ENCODE data around the gene KLK5.
"Not testable (repeated sequence)": the region's sequence is repeated elsewhere in the genome, so short reads cannot be mapped to it uniquely, and the experiment has no call there.

Gene KLK5

GRCh38 chr19:50952910-50953309 lies at the start of gene KLK5:
Gene KLK5 (minus strand): TSS chr19:50953038. CDS start chr19:50952657, 381 bp downstream.
- no peak for DNase-seq

GRCh38 chr19:51002089-51002532 lies 49.3 kb upstream of the KLK5 start:
- DNase-seq = no peak

GRCh38 chr19:51001515-51001914 lies 48.7 kb upstream of the KLK5 start, which contains the start of gene KLK8:
Gene KLK8 (minus strand): TSS chr19:51001604. CDS start chr19:51001167, 437 bp downstream.
- no peak for DNase-seq

- no peak for DNase-seq
Observed at GRCh38 chr19:51000981-51001380, 48.1 kb upstream of the KLK5 start.

- no peak for DNase-seq
Observed at GRCh38 chr19:51000426-51000825, 47.6 kb upstream of the KLK5 start.

GRCh38 chr19:50998686-50999085 lies 45.8 kb upstream of the KLK5 start:
- no peak for DNase-seq

- no peak for DNase-seq
Observed at GRCh38 chr19:50998061-50998460, 45.2 kb upstream of the KLK5 start.

- no peak for DNase-seq
Observed at GRCh38 chr19:50994129-50994528, 41.3 kb upstream of the KLK5 start.

GRCh38 chr19:50992666-50993035 lies 39.8 kb upstream of the KLK5 start:
- DNase-seq = no peak

GRCh38 chr19:50984416-50984815 lies 31.6 kb upstream of the KLK5 start:
- DNase-seq = not testable (repeated sequence)

GRCh38 chr19:50983625-50984292 lies 30.9 kb upstream of the KLK5 start, which contains the start of gene KLK7:
Gene KLK7 (minus strand): TSS chr19:50983917. CDS start chr19:50982399, 1,518 bp downstream.
- no peak for DNase-seq

- DNase-seq = no peak
Observed at GRCh38 chr19:50982186-50982585, 29.3 kb upstream of the KLK5 start.

GRCh38 chr19:50981587-50982146 lies 28.8 kb upstream of the KLK5 start:
- no peak for DNase-seq

- no peak for DNase-seq
Observed at GRCh38 chr19:50980208-50980607, 27.4 kb upstream of the KLK5 start.

GRCh38 chr19:50979758-50980157 lies 26.9 kb upstream of the KLK5 start:
- DNase-seq = no peak

- DNase-seq = no peak
Observed at GRCh38 chr19:50978772-50979390, 26.0 kb upstream of the KLK5 start.

- peak in 1 of 51 donors; percentile 10 for DNase-seq
Observed at GRCh38 chr19:50977626-50978025, 24.8 kb upstream of the KLK5 start.

- no peak for DNase-seq
Observed at GRCh38 chr19:50975766-50976165, 22.9 kb upstream of the KLK5 start.

GRCh38 chr19:50974702-50975556 lies 22.1 kb upstream of the KLK5 start:
- DNase-seq = no peak

GRCh38 chr19:50972795-50973376 lies 20.0 kb upstream of the KLK5 start:
- no peak for DNase-seq

GRCh38 chr19:50969810-50970209 lies 17.0 kb upstream of the KLK5 start:
- not testable (repeated sequence) for DNase-seq

GRCh38 chr19:50969413-50969760 lies 16.5 kb upstream of the KLK5 start, which contains the start of gene KLK6:
Gene KLK6 (minus strand): TSS chr19:50969591. CDS start chr19:50968104, 1,487 bp downstream.
- peak in 49 of 51 donors; percentile 7 to 92 (median 71) for DNase-seq

All from hypothalamus (tissue), 51 donors.